ENCODE data around the gene PLXDC2.

GRCh38 chr10:20110125-20111100, 294.2 kb downstream of the PLXDC2 start:
- no peak for TF ChIP-seq CTCF (IDR thresholded peaks at IDR 0.05; ENCODE audit: poor library complexity)
- TF ChIP-seq EZH2phosphoT487 (IDR thresholded peaks at IDR 0.05; ENCODE audit: low read depth, severe bottlenecking, unreplicated experiment) = no peak

Measured in hepatocyte (in vitro differentiated cells).